GM21723 (cell line): ENCODE data around the gene ZNF335.
"Not testable (repeated sequence)": the region's sequence is repeated elsewhere in the genome, so short reads cannot be mapped to it uniquely, and the experiment has no call there.

Experiments
- ATAC-seq: cut with Tn5 transposase; IDR thresholded peaks from one replicate; pipeline ENCODE4 v1.9.1; 2021; ENCODE audit warnings: mild to moderate bottlenecking, moderate library complexity; ENCODE audit not compliant: unreplicated experiment

Gene ZNF335

DNA sequence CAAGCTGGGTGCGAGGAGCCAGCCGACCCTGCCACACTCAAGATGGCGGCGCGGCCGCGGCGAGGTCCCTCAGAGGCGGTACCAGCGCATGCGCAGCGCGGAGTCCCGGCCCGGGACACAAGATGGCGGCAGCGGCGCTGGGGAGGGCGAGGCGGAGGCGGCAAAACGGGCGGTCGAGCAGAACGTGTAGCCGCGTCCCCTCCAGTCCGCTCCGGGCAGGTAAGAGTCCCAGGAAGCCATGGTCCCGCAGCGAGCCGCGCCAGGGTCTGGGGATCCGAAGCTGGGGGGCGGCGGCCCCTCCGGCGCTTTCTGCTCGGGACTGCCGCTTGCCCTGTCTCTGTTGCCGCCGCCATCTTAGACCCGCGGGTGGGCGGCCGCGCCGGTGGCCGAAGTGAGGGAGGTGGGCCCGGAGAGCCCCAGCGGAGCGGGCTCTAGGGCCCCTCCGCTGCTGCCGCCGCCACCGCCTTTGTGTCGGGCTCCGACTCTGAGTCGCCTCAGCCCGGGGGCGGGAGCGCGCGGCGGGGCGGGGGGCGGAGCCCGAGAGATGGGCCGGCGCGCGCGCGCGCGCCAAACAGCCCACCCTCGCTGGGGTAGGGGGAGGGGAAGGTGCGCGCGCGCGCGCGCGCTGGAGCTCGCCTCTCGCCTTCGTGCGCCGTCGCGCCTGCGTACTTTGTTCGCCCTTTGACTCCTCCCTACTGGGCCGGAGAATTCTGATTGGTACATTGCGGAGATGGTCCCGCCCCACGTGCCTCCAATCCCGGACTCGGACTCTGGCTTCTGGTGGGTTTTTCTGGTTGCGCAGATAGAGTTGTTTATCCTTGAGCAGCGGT is 37.2 kb downstream of the ZNF335 start, which contains the start of gene PCIF1:
PCIF1 (plus strand) TSS at position 98 of the 830 bp plus-strand sequence. CDS start 4,317 bp downstream, outside the sequence.
- peak; percentile 67 for ATAC-seq

DNA sequence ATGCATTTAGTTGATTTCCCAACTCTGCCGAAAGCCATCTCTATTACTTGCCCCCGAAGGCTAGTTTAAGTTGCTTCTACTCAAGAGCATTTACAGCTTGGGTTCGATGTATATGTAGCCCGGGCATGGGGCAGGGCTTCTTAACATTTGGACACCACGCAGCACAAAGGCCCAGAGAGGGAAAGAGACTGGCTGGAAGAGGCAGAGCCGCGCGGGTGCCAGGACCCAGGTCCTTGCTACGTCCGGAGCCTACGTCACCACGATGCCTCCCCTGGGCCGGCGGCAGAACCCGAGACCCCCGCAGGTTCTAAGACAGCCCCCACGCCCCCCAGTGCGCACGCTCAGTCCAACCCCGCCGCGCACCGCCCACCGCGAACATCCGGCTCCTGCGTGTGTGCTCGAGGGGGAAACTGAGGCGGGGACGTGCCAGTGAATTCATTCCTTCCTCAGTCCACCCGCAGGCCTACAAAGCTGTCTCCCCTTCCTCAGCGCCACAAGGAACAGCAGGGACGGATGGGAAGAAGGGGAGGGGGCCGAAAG is 37.9 kb downstream of the ZNF335 start:
- ATAC-seq: peak; percentile 32

DNA sequence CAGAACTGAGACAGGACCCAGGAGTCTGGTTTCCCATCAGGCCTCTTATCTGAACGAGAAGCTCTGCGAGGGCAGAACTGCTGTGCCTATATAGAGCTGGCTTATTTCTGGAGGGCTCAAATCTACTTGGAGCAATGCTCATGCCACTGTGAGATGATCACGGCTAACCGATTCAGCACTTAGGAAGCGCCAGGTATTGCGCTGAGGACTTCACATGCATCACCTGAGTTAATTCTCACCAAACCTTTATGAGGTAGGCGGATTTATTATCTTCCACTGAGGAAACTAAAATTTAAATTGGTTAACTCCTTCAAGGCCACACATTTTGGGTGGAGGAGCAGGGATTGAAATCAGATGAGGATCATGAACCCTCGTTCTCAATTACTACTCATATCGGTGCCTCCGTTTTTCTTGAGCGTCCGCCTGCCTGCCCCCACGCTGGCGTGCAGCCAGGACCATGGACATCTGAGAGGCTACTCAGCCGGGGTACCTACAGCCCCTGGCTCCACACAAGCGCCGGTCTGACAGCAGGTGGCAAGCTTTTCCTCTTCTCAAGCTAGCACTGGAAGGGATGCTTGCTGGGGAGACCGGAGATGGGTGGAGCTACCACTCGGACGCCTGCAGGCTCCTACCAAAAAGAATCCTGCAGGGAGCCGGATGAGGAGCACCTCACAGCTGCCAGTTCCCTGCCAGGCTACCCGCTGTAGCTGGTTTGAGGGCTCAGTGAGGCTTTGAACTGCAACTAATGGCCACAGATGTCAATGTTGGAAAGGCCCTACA is 38.5 kb downstream of the ZNF335 start:
- peak; percentile 40 for ATAC-seq

DNA sequence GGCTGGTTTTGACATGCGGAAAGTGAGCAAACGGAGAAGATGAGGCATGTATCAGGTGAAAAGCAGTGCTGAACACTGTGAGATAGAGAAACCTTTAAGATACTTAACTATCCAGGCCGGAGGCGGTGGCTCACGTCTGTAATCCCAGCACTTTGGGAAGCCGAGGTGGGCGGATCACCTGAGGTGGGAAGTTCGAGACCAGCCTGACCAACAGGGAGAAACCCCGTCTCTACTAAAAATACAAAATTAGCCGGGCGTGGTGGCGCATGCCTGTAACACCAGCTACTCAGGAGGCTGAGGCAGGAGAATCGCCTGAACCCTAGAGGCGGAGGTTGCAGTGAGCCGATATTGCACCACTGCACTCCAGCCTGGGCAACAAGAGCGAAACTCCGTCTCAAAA is 40.3 kb downstream of the ZNF335 start:
- ATAC-seq: not testable (repeated sequence)

DNA sequence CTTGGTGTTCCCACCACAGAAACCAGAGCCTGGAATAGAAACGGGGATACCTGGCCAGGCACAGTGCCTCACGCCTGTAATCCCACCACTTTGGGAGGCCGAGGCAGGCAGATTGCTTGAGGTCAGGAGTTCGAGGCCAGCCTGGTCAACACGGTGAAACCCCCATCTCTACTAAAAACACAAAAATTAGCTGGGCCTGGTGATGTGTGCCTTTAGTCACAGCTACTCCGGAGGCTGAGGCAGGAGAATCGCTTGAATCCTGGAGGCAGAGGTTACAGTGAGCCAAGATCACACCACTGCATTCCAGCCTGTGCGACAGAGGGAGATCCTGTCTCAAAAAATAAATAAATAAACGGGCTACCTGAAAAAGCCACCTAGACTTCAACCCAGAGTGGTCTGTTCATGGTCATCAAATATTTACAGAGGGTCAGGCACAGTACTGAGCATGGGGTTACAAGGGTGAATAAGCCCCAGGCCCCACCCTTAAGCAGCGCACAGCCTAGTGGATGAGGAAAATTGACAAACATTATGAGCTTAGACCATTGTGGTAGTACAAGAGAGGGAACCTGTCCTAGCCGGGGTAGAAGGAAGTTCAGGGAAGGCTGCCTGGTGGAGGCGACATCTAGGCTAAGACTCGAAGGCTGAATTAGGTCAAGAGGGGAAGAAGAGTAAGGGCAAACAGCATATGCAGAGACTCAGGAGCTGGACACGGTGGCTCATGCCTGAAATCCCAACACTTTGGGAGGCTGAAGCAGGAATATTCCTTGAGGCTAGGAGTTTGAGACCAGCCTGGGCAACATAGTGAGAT is 44.7 kb downstream of the ZNF335 start:
- ATAC-seq: no peak

DNA sequence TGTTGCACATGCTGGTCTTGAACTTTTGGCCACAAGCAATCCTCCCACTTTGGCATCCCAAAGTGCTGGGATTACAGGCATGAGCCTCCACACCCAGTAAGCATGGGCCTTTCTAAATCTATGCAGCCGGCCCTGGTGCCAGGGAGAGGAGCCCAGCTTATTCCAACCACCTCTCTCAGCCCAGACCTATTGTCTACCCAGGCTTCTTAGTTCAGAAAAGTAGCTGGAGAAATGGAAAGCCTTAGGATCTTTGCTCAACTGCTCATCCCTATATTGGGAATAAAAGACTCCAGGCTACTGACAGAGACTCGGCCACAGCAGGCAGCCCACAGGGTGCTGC is 45.3 kb downstream of the ZNF335 start:
- ATAC-seq: no peak

DNA sequence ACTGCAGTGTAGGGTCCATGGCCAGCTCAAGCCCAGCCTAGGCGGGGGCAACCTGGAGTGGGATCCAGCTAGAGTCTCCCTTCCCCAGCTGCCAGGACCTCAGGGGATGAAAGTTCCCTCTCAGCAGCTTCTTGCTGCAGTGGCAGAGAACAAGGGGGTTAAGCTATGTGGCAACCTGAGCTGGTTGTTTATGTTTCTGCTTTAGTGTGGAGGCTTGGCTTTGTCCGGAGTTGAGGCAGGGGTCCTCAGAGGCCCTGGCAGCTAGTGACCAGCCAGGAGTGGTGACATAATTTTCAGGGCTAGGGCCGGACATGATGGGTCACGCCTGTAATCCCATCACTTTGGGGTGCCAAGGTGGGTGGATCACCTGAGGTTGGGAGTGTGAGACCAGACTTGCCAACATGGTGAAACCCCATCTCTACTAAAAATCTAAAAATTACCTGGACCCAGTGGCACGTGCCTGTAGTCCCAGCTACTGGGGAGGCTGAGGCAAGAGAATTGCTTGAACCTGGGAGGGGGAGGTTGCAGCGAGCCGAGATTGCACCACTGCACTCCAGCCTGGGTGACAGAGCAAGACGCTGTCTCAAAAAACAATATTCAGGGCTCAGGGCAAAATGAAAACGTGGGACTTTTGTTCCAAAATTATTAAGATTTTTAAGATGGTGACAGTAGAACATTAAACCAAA is 46.0 kb downstream of the ZNF335 start:
- ATAC-seq: no peak

DNA sequence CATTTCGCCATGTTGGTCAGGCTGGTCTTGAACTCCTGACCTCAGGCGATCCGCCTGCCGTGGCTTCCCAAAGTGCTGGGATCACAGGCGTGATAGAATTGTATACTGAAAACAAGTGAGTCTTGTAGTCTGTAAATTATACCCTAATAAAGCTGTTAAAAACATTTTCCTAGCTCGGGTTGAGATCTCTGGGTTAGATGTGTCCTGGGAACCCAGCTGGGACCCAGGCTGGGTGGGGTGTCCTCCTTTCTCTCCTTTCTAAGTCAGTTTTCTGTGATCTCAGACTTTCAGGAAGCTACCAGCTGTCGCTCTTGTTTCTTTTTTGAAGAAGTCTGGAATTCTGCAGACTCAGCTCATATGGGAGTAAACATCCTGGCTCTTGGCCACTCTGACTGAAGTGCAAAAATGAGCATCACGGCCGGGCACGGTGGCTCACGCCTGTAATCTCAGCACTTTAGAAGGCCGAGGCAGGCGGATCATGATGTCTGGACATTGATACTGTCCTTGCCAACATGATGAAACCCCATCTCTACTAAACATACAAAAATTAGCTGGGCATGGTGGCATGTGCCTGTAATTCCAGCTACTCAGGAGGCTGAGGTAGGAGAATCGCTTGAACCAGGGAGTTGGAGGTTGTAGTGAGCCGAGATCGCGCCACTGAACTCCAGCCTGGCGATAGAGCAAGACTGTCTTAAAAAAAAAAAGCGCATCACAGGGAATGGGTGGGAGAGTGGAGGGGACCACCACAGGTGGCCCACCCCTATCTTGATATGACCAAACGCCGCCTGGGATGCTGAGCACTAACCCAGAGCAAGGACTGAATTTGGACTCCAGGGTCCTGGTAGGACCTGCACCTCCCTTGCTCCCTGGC is 47.4 kb downstream of the ZNF335 start:
- ATAC-seq: no peak

DNA sequence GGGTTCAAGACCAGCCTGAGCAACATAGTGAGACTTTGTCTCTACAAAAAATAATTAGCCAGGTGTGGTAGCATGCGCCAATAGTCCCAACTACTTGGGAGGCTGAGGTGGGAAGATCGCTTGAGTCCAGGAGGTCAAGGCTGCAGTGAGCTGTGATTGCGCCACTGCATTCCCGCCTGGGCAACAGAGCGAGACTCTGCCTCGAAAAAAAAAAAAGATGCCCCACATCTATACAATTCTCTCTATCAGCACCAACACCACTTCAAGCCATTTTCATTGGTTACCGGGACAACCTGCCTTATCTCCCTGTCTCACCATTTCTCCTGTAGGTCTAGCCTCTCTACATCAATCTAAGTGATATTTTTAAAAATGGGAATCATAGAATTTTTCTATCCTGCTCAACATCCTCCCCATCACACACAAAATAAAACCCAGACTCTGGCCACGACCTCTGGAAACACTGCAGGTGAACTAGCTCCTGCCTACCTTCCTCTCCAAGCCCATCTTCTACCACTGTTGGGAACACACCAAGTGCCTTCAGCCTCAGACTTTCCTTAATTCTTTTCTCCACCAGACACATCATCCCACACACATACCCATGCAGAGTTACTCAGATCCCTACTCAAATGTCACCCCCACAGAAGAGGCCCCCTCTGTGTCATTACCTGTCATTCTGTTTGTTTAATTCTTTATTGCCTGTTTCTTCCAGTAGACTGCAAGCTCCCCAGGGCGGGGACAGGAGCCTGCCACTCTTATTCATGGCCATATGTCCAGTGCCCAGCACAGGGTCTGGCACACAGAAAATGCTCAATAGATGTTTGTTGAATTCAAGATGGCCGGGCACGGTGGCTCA is 50.4 kb downstream of the ZNF335 start:
- ATAC-seq: no peak

DNA sequence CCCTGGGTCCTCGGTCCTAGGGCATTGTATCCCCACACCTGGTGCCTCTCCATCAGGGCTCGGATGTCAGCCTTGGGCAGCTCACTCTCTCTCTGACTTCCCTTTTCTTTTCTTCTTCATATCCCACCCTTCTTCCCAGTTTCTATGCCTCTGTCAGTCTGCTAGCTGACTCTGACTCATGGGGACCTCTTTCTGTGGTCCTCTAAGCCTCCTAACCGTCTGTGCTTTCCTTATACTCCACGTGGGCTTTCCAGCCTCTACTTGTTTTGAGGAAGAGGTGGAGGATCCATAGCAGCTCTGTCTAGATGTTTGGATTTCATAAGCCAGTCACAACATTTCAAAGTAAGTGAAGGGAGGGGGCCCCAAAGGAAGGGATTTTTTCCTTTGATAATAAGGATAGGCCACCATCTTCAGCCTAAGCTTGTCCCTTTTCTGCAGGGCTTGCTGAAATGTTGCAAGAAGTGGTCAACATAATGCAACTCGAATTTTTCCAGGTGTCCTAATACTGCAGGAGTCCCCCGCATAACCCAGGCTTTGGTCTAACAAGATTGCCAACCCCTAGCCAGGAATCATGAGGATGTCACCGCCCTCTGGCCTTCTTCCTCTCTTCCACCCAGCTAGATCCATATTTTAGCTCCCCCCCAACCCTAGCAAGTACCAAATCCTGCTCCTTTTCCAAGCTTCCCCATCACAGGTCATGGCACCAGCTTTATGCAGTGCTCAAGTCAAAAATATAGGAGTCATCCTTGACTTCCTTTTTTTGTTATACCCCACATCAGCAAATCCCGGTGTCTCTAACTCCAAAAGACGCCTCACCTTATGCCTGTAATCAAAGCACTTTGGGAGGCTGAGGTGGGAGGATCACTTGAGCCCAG is 51.3 kb downstream of the ZNF335 start:
- no peak for ATAC-seq

DNA sequence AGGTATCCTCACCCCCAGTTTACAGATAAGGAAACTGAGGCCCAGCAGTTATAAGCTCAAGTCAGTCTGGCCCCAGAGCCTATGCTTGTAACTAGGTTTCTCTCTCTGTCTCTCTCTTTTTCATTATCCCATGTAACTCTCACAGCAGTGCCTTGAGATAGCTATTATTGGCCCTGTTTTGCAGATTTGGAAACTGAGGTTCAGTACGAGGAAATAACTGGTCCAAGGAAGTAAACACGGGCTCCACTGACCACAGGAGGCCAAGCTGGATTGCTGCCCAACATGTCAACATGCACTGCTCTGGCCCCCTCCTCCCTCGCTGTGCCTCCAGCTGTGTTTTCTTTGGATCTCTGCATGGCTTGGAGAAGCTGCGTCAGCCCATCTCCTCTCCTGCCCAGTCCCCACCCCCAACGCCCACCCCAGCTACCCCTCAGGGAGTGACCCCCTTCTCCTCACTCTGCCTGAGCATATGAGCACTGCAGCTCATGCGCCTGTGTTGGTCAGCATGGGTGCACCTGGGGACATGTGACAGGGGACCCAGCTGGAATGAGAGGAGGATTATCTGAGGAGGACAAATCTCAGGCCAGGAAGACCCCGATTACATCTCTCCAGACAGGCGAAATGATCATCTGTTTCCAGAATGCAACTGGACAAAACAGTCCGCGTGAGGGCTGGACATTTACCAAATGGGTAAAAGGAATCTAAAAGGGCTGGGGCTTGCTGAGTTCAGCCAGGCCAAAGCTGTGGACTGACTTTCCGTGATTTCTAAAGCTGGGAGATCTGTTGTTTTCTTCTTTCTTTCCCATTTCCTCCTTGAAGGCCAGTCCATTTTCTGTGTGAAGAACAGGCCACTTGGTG is 52.2 kb downstream of the ZNF335 start:
- ATAC-seq: no peak

DNA sequence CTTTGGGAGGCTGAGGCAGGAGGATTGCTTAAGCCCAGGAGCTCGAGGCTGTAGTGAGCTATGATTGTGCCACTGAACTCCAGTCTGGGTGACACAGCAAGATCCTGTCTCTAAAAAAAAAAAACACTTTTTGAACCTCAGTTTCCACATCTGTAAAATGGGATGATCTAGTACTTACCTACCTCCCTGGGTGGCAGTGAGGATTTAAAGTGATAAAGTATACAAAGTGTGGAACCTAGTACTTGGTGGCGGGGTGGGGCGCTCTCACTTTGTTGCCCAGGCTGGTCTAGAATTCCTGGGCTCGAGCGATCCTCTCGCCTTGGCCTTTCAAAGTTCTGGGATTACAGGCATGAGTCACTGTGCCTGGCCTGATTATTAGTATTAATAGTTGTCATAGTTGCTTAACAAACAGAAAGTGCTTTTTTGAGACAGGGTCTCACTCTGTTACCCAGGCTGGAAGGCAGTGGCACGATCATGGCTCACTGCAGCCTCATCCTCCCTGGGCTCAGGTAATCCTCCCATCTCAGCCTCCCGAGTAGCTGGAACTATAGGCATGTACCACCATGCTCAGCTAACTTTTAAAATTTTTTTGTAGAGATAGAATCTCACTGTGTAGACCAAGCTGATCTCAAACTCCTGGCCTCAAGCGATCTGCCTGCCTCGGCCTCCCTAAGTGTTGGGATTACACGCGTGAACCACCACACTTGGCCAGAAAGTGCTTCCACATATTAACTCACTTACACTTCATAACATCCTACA is 53.0 kb downstream of the ZNF335 start:
- no peak for ATAC-seq

DNA sequence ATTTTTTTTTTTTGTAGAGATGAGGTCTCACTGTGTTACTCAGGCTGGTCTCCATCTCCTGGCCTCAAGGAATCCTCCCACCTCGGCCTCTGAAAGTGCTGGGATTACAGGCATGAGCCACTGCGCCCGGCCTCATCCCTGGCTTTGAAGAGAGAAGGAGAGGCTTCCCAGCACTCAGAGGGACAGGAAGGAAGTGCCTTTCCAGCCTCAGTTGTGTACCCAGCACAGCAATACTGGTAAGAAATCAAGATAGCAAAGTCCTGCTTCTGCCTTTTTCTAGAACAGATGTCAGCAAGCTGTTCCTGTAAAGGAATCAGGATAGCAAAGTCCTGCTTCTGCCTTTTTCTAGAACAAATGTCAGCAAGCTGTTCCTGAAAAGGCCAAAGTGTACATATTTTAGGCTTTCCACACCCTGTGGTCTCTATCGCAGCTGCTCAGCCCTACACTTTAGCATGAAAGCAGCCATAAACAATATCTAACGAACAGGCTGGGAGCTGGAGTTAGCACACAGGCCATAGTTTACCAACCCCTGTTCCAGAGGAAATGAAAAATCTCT is 53.7 kb downstream of the ZNF335 start:
- no peak for ATAC-seq

DNA sequence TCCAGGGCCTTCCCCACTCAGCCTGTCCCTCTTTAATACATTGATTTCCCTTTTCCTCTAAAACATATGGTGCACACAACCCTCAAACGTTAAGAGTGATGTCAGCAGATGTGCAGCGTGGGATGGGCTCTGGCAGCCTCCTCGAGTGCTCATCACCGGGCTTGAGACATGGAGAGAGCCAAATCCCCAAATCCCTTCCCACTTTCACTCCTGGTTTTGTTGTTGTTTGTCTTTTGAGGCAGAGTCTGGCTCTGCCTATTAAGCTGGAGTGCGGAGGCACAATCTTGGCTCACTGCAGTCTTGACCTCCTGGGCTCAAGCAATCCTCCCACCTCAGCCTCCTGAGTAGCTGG is 54.2 kb downstream of the ZNF335 start:
- no peak for ATAC-seq

DNA sequence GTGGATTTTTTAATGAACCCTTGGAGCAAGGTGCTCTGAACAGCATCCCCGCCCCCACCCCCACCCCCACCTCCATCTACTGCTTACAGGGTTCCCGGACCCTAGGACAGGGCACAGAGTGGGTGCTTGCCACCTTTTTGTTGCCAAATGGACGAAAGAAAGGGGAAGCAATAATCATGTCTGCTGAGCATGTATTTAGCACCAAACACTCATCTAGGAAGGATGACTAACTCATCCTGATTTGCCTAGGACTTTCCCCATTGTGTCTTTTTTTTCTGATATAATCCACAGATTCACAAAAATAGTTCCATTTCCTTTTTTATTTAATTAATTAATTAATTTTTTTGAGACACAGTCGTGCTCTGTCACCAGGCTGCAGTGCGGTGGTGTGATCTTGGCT is 58.9 kb downstream of the ZNF335 start:
- no peak for ATAC-seq

DNA sequence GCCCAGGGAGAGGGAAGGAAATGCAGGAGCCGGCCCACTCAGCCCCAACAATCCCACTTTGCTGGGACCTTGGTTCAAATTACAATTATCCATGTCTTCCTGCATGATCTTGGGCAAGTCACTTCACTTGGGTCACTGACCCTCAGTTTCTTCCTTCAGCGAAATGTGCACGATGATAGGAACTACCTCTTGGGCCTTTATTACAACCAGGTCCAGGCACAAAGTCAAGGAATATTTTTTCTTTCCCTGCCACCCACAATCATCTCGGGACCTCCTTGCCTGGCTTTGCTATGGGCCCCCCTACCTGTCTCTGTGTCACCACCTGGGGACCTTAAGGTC is 59.7 kb downstream of the ZNF335 start:
- ATAC-seq: no peak
